Thoracic aorta (tissue), 2 donors: ENCODE data around the gene ORMDL2. TPM values are rescaled to one million over a fixed set of nuclear protein-coding genes. Genes with fewer than 3 reads are reported as not detected.
"Not testable (repeated sequence)": the region's sequence is repeated elsewhere in the genome, so short reads cannot be mapped to it uniquely, and the experiment has no call there.

ENCODE experiments used
- ATAC-seq: fragments of 150-250 bp; one replicate; pipeline ENCODE4 v1.8.0; 2017; ENCODE audit warnings: low read depth; ENCODE audit not compliant: insufficient number of reproducible peaks, low FRiP score
- DNase-seq: peaks from one replicate; pipeline ENCODE4 v3.0.0-alpha.2; 2020; ENCODE audit warnings: low spot score
- H3K27ac ChIP-seq, 2 donors: fragments of 200-600 bp; sonication (generic); 1 replicate in 1 of 2; 2 replicates in 1 of 2; pipeline ENCODE4 v1.5.1; 2016; ENCODE audit warnings: mild to moderate bottlenecking in 2 of 2, moderate library complexity in 2 of 2
- H3K27me3 ChIP-seq: fragments of 200-600 bp; sonication (generic); replicated peaks from 2 replicates; pipeline ENCODE4 v1.6.0; 2016; ENCODE audit warnings: mild to moderate bottlenecking; ENCODE audit not compliant: insufficient read depth
- H3K36me3 ChIP-seq: fragments of 200-600 bp; sonication (generic); one replicate; pipeline ENCODE4 v1.5.1; 2016
- H3K4me1 ChIP-seq, 2 donors: fragments of 200-600 bp; sonication (generic); 1 replicate in 1 of 2; 2 replicates in 1 of 2; pipeline versions ENCODE4 v1.5.1 to v1.6.0; 2016; ENCODE audit warnings: low read depth in 2 of 2, mild to moderate bottlenecking in 1 of 2; ENCODE audit not compliant: control insufficient read depth in 1 of 2
- H3K4me3 ChIP-seq: fragments of 200-600 bp; sonication (generic); 2 replicates; pipeline ENCODE4 v1.5.1; 2016; ENCODE audit warnings: mild to moderate bottlenecking
- H3K9me3 ChIP-seq: fragments of 200-600 bp; sonication (generic); 2 replicates; pipeline ENCODE4 v1.5.1; 2016
- CTCF ChIP-seq: fragments of 200-600 bp; sonication (generic); IDR thresholded peaks from one replicate; pipeline ENCODE4 v1.5.1; 2019; ENCODE audit warnings: antibody characterized with exemption
- total RNA-seq, 2 donors: library from RNA; depleted of rRNA; stranded (reverse); fragments of >200 nt; gene quantifications; one replicate each; pipeline versions ENCODE4 v1.1.0 to v1.2.3, GENCODE V29; 2016

Gene ORMDL2
- total RNA-seq, 2 donors from 2014 or later, result 13.8 to 16.2 TPM

GRCh38 chr12:55830601-55831446 is 13.0 kb downstream of the ORMDL2 start:
- Histone ChIP-seq H3K27me3 (no peaks in the 10 kb centered on the region), H3K4me3 (peak overlapping the region; percentile 79), H3K4me1 (peaks cover 23 to 55% of the 10 kb centered on the region in 2 donors), H3K27ac (peak overlapping the region; percentile 89 to 96), H3K9me3 (no peaks in the 10 kb centered on the region), H3K36me3 (no peaks in the 10 kb centered on the region)
- TF ChIP-seq CTCF, result no peak
- DNase-seq, result no peak
- ATAC-seq, result no peak

GRCh38 chr12:55831447-55831815 is 13.6 kb downstream of the ORMDL2 start:
- no peaks in the 10 kb centered on the region for H3K36me3 ChIP-seq
- peak overlapping the region; percentile 79 for H3K4me3 ChIP-seq
- H3K9me3 ChIP-seq, result no peaks in the 10 kb centered on the region
- peak overlapping the region; percentile 89 to 96 for H3K27ac ChIP-seq
- no peak for ATAC-seq
- no peak for DNase-seq
- TF ChIP-seq CTCF, result no peak
- H3K4me1 ChIP-seq, result peaks cover 19 to 49% of the 10 kb centered on the region in 2 donors
- no peaks in the 10 kb centered on the region for H3K27me3 ChIP-seq

DNA sequence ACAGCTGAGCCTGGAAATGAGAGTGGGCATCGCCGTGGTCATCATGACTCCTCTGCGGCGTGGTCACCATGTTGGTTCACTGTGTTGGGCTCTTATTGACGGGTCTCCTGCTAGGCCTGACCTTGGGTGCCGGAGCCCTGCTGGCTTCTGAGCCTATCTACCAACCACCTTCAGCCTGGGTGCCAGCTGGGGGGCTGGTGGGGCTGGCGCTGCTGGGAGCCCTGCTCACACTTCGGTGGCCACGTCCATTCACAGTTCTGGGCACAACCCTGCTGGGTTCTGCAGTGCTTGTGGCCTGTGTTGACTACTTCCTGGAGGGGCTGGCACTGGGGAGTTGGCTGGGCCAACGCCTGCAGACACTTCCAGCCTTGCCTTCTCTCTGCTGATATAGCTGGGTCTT is 15.2 kb downstream of the ORMDL2 start:
- Histone ChIP-seq H3K9me3 (no peaks in the 10 kb centered on the region), H3K36me3 (no peaks in the 10 kb centered on the region), H3K27me3 (no peaks in the 10 kb centered on the region), H3K27ac (no peak overlapping the region), H3K4me1 (peaks cover 12 to 33% of the 10 kb centered on the region in 2 donors), H3K4me3 (no peak overlapping the region)
- no peak for TF ChIP-seq CTCF
- DNase-seq (no peak), ATAC-seq (no peak)

- DNase-seq, H3K36me3 ChIP-seq, H3K4me3 ChIP-seq, H3K27ac ChIP-seq, H3K27me3 ChIP-seq, H3K9me3 ChIP-seq, ATAC-seq: not testable (repeated sequence)
- peaks cover 9 to 24% of the 10 kb centered on the region in 2 donors for H3K4me1 ChIP-seq
These were observed 16.6 kb downstream of the ORMDL2 start for GRCh38 chr12:55834400-55834799.

DNA sequence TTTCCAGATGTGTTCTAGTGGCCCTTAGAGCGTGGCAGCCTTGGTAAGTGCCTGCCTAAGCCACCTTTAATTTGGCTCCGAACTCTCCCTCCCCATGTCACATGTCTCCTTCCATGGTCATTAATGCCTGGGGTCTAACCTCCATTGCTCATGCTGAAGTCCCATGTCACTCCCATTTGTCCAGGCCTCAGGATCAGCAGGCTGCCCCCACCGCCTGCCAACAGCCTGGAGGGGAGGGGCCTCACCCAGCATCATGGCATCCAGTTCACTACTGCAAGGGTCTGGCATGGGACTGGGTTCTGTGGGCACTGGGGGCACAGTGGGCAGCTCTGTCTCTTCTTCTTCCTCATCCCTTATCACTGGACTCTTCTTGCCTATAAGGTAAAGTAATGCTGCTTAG is 20.5 kb downstream of the ORMDL2 start:
- Histone ChIP-seq H3K27me3 (no peaks in the 10 kb centered on the region), H3K4me3 (no peak overlapping the region), H3K36me3 (no peaks in the 10 kb centered on the region), H3K27ac (no peak overlapping the region), H3K9me3 (no peaks in the 10 kb centered on the region), H3K4me1 (peaks cover 0 to 17% of the 10 kb centered on the region in 2 donors)
- ATAC-seq, result no peak
- TF ChIP-seq CTCF, result no peak
- DNase-seq, result no peak
